ENCODE measurements around the gene HTN3.

GRCh38 chr4:70023218-70023617 is 5.0 kb upstream of the HTN3 start:
- TF ChIP-seq, protein P1, sequence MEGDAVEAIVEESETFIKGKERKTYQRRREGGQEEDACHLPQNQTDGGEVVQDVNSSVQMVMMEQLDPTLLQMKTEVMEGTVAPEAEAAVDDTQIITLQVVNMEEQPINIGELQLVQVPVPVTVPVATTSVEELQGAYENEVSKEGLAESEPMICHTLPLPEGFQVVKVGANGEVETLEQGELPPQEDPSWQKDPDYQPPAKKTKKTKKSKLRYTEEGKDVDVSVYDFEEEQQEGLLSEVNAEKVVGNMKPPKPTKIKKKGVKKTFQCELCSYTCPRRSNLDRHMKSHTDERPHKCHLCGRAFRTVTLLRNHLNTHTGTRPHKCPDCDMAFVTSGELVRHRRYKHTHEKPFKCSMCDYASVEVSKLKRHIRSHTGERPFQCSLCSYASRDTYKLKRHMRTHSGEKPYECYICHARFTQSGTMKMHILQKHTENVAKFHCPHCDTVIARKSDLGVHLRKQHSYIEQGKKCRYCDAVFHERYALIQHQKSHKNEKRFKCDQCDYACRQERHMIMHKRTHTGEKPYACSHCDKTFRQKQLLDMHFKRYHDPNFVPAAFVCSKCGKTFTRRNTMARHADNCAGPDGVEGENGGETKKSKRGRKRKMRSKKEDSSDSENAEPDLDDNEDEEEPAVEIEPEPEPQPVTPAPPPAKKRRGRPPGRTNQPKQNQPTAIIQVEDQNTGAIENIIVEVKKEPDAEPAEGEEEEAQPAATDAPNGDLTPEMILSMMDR (IDR thresholded peaks at IDR 0.05), result no peak
- TF ChIP-seq POLR2A (IDR thresholded peaks at IDR 0.05), result no peak
- no peak for TF ChIP-seq POLR2AphosphoS5 (IDR thresholded peaks at IDR 0.05)

Data from breast epithelium (tissue), 3 donors.